HL-60 (cell line): ENCODE results near the gene ROR2.

ENCODE experiments used
- DNase-seq, 2 experiments: peaks; one replicate each; pipeline ENCODE4 v3.0.0-alpha.2; 2010 to 2020; ENCODE audit warnings: low read depth in 1 of 2, low spot score in 1 of 2
- H3K27ac ChIP-seq: fragments of 250-450 bp; sonication (Bioruptor Pico); replicated peaks from 2 replicates; pipeline ENCODE4 v1.5.1; 2020; ENCODE audit warnings: mild to moderate bottlenecking, moderate library complexity
- H3K27me3 ChIP-seq: fragments of 250-450 bp; sonication (Bioruptor Pico); 2 replicates; pipeline ENCODE4 v1.5.1; 2021; ENCODE audit warnings: mild to moderate bottlenecking, moderate library complexity; ENCODE audit not compliant: insufficient read depth, poor library complexity, severe bottlenecking
- H3K4me3 ChIP-seq: replicated peaks from 2 replicates; pipeline ENCODE4 v1.5.1; 2011; ENCODE audit warnings: mild to moderate bottlenecking, control low read depth, low read length; ENCODE audit not compliant: insufficient read depth
- GABPA ChIP-seq: IDR thresholded peaks from 2 replicates; pipeline ENCODE4 v1.6.1; 2012; ENCODE audit warnings: low read depth
- POLR2AphosphoS5 ChIP-seq: IDR thresholded peaks from 2 replicates; pipeline ENCODE4 v1.6.1; 2012; ENCODE audit warnings: low read depth
- SPI1 ChIP-seq: IDR thresholded peaks from 2 replicates; pipeline ENCODE4 v1.6.1; 2012; ENCODE audit warnings: low read depth, mild to moderate bottlenecking, borderline replicate concordance
- TF ChIP-seq, protein P1 (sequence below): IDR thresholded peaks from 2 replicates; pipeline ENCODE4 v1.6.1; 2012; ENCODE audit warnings: low read depth; ENCODE audit not compliant: insufficient replicate concordance
- TF ChIP-seq, protein P2 (sequence below): IDR thresholded peaks from one replicate; pipeline ENCODE4 v1.5.1; 2011; ENCODE audit warnings: low read length, control low read depth, inconsistent platforms; ENCODE audit not compliant: insufficient read depth

The ROR2 gene

DNA sequence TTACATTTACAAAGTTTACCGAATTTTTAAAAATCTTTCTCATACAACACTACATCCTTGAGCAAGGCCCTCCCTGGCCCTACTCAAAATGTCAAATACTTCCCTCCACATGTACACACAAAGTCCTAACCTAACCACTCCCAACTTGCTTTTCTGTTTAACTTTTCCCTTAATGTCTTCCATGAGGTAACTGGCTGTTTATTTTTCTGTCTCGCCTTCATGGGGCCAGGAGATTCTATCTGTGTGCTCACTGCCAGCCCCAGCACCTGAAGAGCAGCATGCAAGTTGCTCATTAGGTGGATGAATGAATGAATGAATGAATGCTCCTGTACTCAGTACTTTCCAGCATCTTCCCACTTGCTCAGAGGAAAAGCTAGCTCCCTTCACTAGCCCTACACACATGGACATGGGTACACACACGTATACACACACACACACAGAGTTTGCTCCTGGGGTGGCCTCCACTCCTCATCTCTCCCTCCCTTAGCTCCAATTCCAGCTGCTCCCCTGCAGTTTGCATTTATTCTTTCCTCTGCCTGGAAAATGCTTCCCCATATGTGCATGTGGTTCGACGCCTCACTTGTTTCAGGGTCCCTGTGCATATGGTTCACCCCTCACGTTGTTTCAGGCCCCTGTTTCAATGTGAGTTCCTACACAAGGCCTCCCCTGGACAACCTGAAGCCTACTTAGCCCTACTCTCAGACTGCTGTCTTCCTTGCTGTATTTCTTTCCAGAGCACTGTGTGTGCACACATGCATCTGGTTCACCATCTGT lies 165.2 kb downstream of the ROR2 start:
- H3K27ac ChIP-seq, result no peak overlapping the region
- no peak for DNase-seq
- H3K27me3 ChIP-seq, result no peaks in the 10 kb centered on the region
- no peak for TF ChIP-seq SPI1
- TF ChIP-seq, protein P1, sequence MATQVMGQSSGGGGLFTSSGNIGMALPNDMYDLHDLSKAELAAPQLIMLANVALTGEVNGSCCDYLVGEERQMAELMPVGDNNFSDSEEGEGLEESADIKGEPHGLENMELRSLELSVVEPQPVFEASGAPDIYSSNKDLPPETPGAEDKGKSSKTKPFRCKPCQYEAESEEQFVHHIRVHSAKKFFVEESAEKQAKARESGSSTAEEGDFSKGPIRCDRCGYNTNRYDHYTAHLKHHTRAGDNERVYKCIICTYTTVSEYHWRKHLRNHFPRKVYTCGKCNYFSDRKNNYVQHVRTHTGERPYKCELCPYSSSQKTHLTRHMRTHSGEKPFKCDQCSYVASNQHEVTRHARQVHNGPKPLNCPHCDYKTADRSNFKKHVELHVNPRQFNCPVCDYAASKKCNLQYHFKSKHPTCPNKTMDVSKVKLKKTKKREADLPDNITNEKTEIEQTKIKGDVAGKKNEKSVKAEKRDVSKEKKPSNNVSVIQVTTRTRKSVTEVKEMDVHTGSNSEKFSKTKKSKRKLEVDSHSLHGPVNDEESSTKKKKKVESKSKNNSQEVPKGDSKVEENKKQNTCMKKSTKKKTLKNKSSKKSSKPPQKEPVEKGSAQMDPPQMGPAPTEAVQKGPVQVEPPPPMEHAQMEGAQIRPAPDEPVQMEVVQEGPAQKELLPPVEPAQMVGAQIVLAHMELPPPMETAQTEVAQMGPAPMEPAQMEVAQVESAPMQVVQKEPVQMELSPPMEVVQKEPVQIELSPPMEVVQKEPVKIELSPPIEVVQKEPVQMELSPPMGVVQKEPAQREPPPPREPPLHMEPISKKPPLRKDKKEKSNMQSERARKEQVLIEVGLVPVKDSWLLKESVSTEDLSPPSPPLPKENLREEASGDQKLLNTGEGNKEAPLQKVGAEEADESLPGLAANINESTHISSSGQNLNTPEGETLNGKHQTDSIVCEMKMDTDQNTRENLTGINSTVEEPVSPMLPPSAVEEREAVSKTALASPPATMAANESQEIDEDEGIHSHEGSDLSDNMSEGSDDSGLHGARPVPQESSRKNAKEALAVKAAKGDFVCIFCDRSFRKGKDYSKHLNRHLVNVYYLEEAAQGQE, result no peak
- TF ChIP-seq POLR2AphosphoS5, result no peak
- no peak for TF ChIP-seq GABPA
- TF ChIP-seq, protein P2, sequence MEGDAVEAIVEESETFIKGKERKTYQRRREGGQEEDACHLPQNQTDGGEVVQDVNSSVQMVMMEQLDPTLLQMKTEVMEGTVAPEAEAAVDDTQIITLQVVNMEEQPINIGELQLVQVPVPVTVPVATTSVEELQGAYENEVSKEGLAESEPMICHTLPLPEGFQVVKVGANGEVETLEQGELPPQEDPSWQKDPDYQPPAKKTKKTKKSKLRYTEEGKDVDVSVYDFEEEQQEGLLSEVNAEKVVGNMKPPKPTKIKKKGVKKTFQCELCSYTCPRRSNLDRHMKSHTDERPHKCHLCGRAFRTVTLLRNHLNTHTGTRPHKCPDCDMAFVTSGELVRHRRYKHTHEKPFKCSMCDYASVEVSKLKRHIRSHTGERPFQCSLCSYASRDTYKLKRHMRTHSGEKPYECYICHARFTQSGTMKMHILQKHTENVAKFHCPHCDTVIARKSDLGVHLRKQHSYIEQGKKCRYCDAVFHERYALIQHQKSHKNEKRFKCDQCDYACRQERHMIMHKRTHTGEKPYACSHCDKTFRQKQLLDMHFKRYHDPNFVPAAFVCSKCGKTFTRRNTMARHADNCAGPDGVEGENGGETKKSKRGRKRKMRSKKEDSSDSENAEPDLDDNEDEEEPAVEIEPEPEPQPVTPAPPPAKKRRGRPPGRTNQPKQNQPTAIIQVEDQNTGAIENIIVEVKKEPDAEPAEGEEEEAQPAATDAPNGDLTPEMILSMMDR, result no peak
- H3K4me3 ChIP-seq, result no peak overlapping the region

DNA sequence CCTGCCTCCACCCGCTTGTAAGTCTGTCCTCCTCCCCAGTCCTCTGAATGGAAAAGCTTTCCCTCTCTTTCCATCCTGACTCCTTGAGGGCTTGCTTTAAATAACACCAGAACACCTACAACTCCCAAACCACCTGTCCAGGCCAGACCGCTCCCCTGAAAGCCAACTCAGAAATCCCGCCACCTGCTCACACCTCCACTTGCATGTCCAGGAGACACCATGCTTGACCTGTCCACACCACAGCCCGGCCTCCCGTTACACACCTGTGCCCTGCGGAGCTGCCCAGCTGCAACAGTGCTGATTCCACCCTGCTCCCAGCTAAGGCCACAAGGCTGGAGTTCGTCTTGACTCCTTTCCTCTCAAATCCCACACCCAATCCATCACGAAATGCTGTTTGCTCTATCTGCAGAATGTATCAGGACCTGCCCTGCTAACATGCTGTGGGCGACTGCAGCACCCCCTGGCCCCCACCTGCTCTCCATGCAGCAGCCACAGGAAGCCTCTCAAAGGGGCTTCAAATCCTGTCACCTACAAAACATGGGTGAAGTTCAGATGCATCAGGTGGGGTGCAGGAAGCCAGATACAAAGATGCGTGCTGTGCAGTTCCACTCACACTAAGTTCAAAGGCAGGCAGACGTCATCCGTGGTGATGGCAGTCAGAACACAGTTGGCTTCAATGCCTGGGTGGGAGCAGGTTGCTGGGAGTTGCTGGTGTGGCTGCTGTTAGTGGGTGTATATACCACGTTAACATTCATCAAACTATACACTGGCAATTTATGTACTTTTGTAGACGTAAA lies 166.0 kb downstream of the ROR2 start:
- no peak for TF ChIP-seq POLR2AphosphoS5
- TF ChIP-seq SPI1, result no peak
- TF ChIP-seq, protein P1, result no peak
- TF ChIP-seq, protein P2, result no peak
- no peaks in the 10 kb centered on the region for H3K27me3 ChIP-seq
- no peak overlapping the region for H3K27ac ChIP-seq
- no peak overlapping the region for H3K4me3 ChIP-seq
- no peak for DNase-seq

DNA sequence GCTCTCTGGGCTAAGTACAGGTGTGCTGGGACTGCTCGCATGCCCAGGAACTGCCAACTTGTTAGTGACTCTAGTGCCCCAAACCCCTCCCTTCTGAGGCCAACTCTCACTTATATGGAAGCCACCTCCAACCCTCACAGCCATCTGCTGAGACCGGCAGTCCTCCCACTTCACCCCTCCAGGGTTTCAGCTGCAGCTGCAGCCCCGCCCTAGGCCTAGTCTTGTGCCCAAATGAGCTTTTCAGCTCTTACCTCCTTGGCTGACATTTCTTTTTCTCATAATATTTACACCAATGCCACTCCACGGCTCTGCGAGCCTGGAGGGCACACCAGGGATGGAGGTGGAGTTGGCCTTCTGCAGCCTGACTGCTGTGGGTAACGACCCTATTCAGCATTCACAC lies 166.6 kb downstream of the ROR2 start:
- TF ChIP-seq POLR2AphosphoS5 (no peak), GABPA (no peak), SPI1 (no peak)
- TF ChIP-seq, protein P2, result no peak
- TF ChIP-seq, protein P1, result no peak
- Histone ChIP-seq H3K27ac (no peak overlapping the region), H3K27me3 (no peaks in the 10 kb centered on the region), H3K4me3 (no peak overlapping the region)
- no peak for DNase-seq
